Urinary bladder (tissue), 4 donors: ENCODE results near the gene SAP30. TPM values are rescaled to one million over a fixed set of nuclear protein-coding genes. Genes with fewer than 3 reads are reported as not detected.

Source experiments
- DNase-seq: peaks from one replicate; pipeline ENCODE4 v3.0.0-alpha.2; 2015; ENCODE audit errors: extremely low spot score
- H3K27ac ChIP-seq: one replicate; pipeline ENCODE4 v1.5.1; 2013; ENCODE audit warnings: low read depth, mild to moderate bottlenecking, moderate library complexity
- H3K36me3 ChIP-seq: one replicate; pipeline ENCODE4 v1.6.1; 2013; ENCODE audit warnings: mild to moderate bottlenecking, moderate library complexity; ENCODE audit not compliant: insufficient read depth
- H3K4me1 ChIP-seq: one replicate; pipeline ENCODE4 v1.6.1; 2013; ENCODE audit warnings: mild to moderate bottlenecking, moderate library complexity; ENCODE audit not compliant: insufficient read depth
- H3K4me3 ChIP-seq: one replicate; pipeline ENCODE4 v1.5.1; 2013; ENCODE audit warnings: low read depth, low read length
- WGBS: extraction: QIAGEN DNeasy Blood & Tissue Kit; methylation state at CpG from one replicate; pipeline ENCODE4 v1.1.7; 2013; 5-methylcytosine and 5-hydroxymethylcytosine counted together
- polyA plus RNA-seq: library from polyadenylated mRNA; stranded (reverse); fragments of 200-250 nt; gene quantifications from one replicate; pipeline ENCODE4 v1.2.3, GENCODE V29; 2013
- total RNA-seq: library from RNA; depleted of rRNA; stranded (reverse); fragments of >200 nt; gene quantifications from one replicate; pipeline ENCODE4 v1.2.3, GENCODE V29; 2014
- donor health status: healthy with polysubstance abuse.
- donor health status: healthy.

Gene SAP30
- total and polyA plus RNA-seq, 2 donors: 16.6 to 24.8 TPM

GRCh38 chr4:173345648-173346047 is 25.1 kb upstream of the SAP30 start:
- no peaks in the 10 kb centered on the region for H3K36me3 ChIP-seq
- DNase-seq: no peak
- H3K4me1 ChIP-seq: no peaks in the 10 kb centered on the region
- H3K4me3 ChIP-seq: no peak overlapping the region
- 27% methylated on average over 2 of the region's 2 CpGs for WGBS
- no peak overlapping the region for H3K27ac ChIP-seq

- Histone ChIP-seq H3K27ac (no peak overlapping the region), H3K4me1 (no peaks in the 10 kb centered on the region), H3K4me3 (no peak overlapping the region), H3K36me3 (no peaks in the 10 kb centered on the region)
- no peak for DNase-seq
- WGBS: 68% methylated on average over 2 of the region's 2 CpGs
Observed at GRCh38 chr4:173346074-173346473, 24.7 kb upstream of the SAP30 start.

- Histone ChIP-seq H3K4me3 (no peak overlapping the region), H3K4me1 (no peaks in the 10 kb centered on the region), H3K27ac (no peak overlapping the region), H3K36me3 (no peaks in the 10 kb centered on the region)
- no peak for DNase-seq
- WGBS: 100% methylated on average over 1 of the region's 1 CpG
Observed at GRCh38 chr4:173347467-173347866, 23.3 kb upstream of the SAP30 start.

GRCh38 chr4:173357939-173358338 is 12.8 kb upstream of the SAP30 start:
- no peak overlapping the region for H3K4me3 ChIP-seq
- no peak for DNase-seq
- H3K27ac ChIP-seq: no peak overlapping the region
- no peaks in the 10 kb centered on the region for H3K4me1 ChIP-seq
- 61% methylated on average over 2 of the region's 2 CpGs for WGBS
- peaks cover 2% of the 10 kb centered on the region for H3K36me3 ChIP-seq

GRCh38 chr4:173360587-173361221 is 10.1 kb upstream of the SAP30 start:
- H3K36me3 ChIP-seq: peaks cover 2% of the 10 kb centered on the region
- no peak for DNase-seq
- no peaks in the 10 kb centered on the region for H3K4me1 ChIP-seq
- H3K27ac ChIP-seq: no peak overlapping the region
- WGBS: 61% methylated on average over 5 of the region's 5 CpGs
- H3K4me3 ChIP-seq: no peak overlapping the region

- no peak for DNase-seq
- WGBS: 94% methylated on average over 3 of the region's 3 CpGs
Observed at GRCh38 chr4:173362666-173363065, 8.1 kb upstream of the SAP30 start.

GRCh38 chr4:173365359-173365996 is 5.3 kb upstream of the SAP30 start:
- Histone ChIP-seq H3K36me3 (peaks cover 2% of the 10 kb centered on the region), H3K4me3 (no peak overlapping the region), H3K4me1 (no peaks in the 10 kb centered on the region), H3K27ac (no peak overlapping the region)
- no peak for DNase-seq
- 40% methylated on average over 2 of the region's 2 CpGs for WGBS

More at GRCh38 chr4:173362666-173363065, 8.1 kb upstream of the SAP30 start:
- H3K4me3 ChIP-seq: no peak overlapping the region
- H3K4me1 ChIP-seq: no peaks in the 10 kb centered on the region
- H3K27ac ChIP-seq: no peak overlapping the region
- peaks cover 2% of the 10 kb centered on the region for H3K36me3 ChIP-seq

- H3K4me3 ChIP-seq: no peak overlapping the region
- no peak overlapping the region for H3K27ac ChIP-seq
Observed at GRCh38 chr4:173367285-173367684, 3.5 kb upstream of the SAP30 start.

GRCh38 chr4:173367946-173368345 is 2.8 kb upstream of the SAP30 start:
- Histone ChIP-seq H3K4me1 (no peaks in the 10 kb centered on the region), H3K27ac (no peak overlapping the region), H3K4me3 (no peak overlapping the region), H3K36me3 (no peaks in the 10 kb centered on the region)
- DNase-seq: no peak
- 44% methylated on average over 4 of the region's 4 CpGs for WGBS

More at GRCh38 chr4:173367285-173367684, 3.5 kb upstream of the SAP30 start:
- Histone ChIP-seq H3K4me1 (no peaks in the 10 kb centered on the region), H3K36me3 (no peaks in the 10 kb centered on the region)
- no peak for DNase-seq

GRCh38 chr4:173370130-173370476 is 651 bp upstream of the SAP30 start:
- Histone ChIP-seq H3K4me3 (peak overlapping the region; percentile 62), H3K27ac (peak overlapping the region; percentile 79), H3K36me3 (no peaks in the 10 kb centered on the region), H3K4me1 (no peaks in the 10 kb centered on the region)
- under 1% methylated on average over 14 of the region's 14 CpGs for WGBS
- no peak for DNase-seq

GRCh38 chr4:173371292-173372192 is 788 bp downstream of the SAP30 start:
- H3K4me1 ChIP-seq: no peaks in the 10 kb centered on the region
- WGBS: under 1% methylated on average over 68 of the region's 68 CpGs
- peak overlapping the region; percentile 87 for H3K27ac ChIP-seq
- peak; percentile 47 for DNase-seq
- H3K36me3 ChIP-seq: no peaks in the 10 kb centered on the region
- peak overlapping the region; percentile 90 for H3K4me3 ChIP-seq

GRCh38 chr4:173374588-173374987 is 3.8 kb downstream of the SAP30 start:
- H3K4me3 ChIP-seq: no peak overlapping the region
- no peak overlapping the region for H3K27ac ChIP-seq
- WGBS: 92% methylated on average over 2 of the region's 2 CpGs
- H3K4me1 ChIP-seq: no peaks in the 10 kb centered on the region
- no peak for DNase-seq
- H3K36me3 ChIP-seq: no peaks in the 10 kb centered on the region

GRCh38 chr4:173379929-173380328 is 9.2 kb downstream of the SAP30 start:
- H3K4me1 ChIP-seq: no peaks in the 10 kb centered on the region
- no peak for DNase-seq
- WGBS: 95% methylated on average over 3 of the region's 3 CpGs
- H3K27ac ChIP-seq: no peak overlapping the region
- no peak overlapping the region for H3K4me3 ChIP-seq
- no peaks in the 10 kb centered on the region for H3K36me3 ChIP-seq

GRCh38 chr4:173380987-173381386 is 10.2 kb downstream of the SAP30 start:
- no peak for DNase-seq
- Histone ChIP-seq H3K4me3 (no peak overlapping the region), H3K27ac (no peak overlapping the region)

More at GRCh38 chr4:173380987-173381386, 10.2 kb downstream of the SAP30 start:
- Histone ChIP-seq H3K36me3 (no peaks in the 10 kb centered on the region), H3K4me1 (no peaks in the 10 kb centered on the region)
